ENCODE measurements around the gene TEX29. TPM values are rescaled to one million over a fixed set of nuclear protein-coding genes. Genes with fewer than 3 reads are reported as not detected.

TEX29 gene
- total RNA-seq = under 1 TPM in 1 of 3 donors, not detected in 2; 0.64 TPM

- intact Hi-C loops (cut with DNase I; ENCODE audit: low total_unique reads) = no loop called here
- no peaks in the 10 kb centered on the region for H3K36me3 ChIP-seq
- H3K4me1 ChIP-seq = no peaks in the 10 kb centered on the region
- no peaks in the 10 kb centered on the region for H3K27me3 ChIP-seq
- DNase-seq (ENCODE audit: low spot score in 2 of 2) = no peak
- no peak within 1 kb of the TSS for H3K27ac ChIP-seq
- no peaks in the 10 kb centered on the region for H3K9me3 ChIP-seq
- H3K4me3 ChIP-seq = no peak within 1 kb of the TSS
- TF ChIP-seq POLR2A (IDR thresholded peaks at IDR 0.05) (no peak), CTCF (IDR thresholded peaks at IDR 0.05) (no peak), POLR2AphosphoS5 (IDR thresholded peaks at IDR 0.05) (no peak)
Measured at GRCh38 chr13:111319998-111320911, at the start of gene TEX29. Gene TEX29 (plus strand): TSS chr13:111320642. CDS start chr13:111320891, 249 bp downstream.

- no peak for DNase-seq (ENCODE audit: low spot score in 2 of 2)
- TF ChIP-seq POLR2A (IDR thresholded peaks at IDR 0.05) = no peak
- Histone ChIP-seq H3K27ac (peak overlapping the region in 1 of 2 donors; percentile 21), H3K36me3 (peaks cover 6% of the 10 kb centered on the region), H3K4me1 (no peaks in the 10 kb centered on the region), H3K9me3 (no peaks in the 10 kb centered on the region), H3K27me3 (no peaks in the 10 kb centered on the region), H3K4me3 (no peak overlapping the region)
- intact Hi-C loops (cut with DNase I; ENCODE audit: low total_unique reads) = no loop called here
Measured at GRCh38 chr13:111270765-111271698, 49.4 kb upstream of the TEX29 start.

- no peak for DNase-seq (ENCODE audit: low spot score in 2 of 2)
- intact Hi-C loops (cut with DNase I; ENCODE audit: low total_unique reads) = no loop called here
- no peaks in the 10 kb centered on the region for H3K27me3 ChIP-seq
- H3K36me3 ChIP-seq = peaks cover 6% of the 10 kb centered on the region
- TF ChIP-seq POLR2AphosphoS5 (IDR thresholded peaks at IDR 0.05) = no peak
- TF ChIP-seq POLR2A (IDR thresholded peaks at IDR 0.05) = no peak
- no peak for TF ChIP-seq CTCF (IDR thresholded peaks at IDR 0.05)
- no peak overlapping the region for H3K4me3 ChIP-seq
- no peaks in the 10 kb centered on the region for H3K4me1 ChIP-seq
- H3K9me3 ChIP-seq = no peaks in the 10 kb centered on the region
- no peak overlapping the region for H3K27ac ChIP-seq
Measured at GRCh38 chr13:111272117-111272516, 48.3 kb upstream of the TEX29 start.

GRCh38 chr13:111275382-111275781, 45.1 kb upstream of the TEX29 start:
- Histone ChIP-seq H3K36me3 (peaks cover 6% of the 10 kb centered on the region), H3K4me1 (no peaks in the 10 kb centered on the region), H3K27ac (no peak overlapping the region), H3K9me3 (no peaks in the 10 kb centered on the region), H3K27me3 (no peaks in the 10 kb centered on the region), H3K4me3 (no peak overlapping the region)
- no peak for TF ChIP-seq CTCF (IDR thresholded peaks at IDR 0.05)
- TF ChIP-seq POLR2A (IDR thresholded peaks at IDR 0.05) = no peak
- TF ChIP-seq POLR2AphosphoS5 (IDR thresholded peaks at IDR 0.05) = no peak
- no peak for DNase-seq (ENCODE audit: low spot score in 2 of 2)
- intact Hi-C loops (cut with DNase I; ENCODE audit: low total_unique reads) = no loop called here

GRCh38 chr13:111275995-111276618, 44.3 kb upstream of the TEX29 start:
- no peak for DNase-seq (ENCODE audit: low spot score in 2 of 2)
- no peak overlapping the region for H3K27ac ChIP-seq
- intact Hi-C loops (cut with DNase I; ENCODE audit: low total_unique reads) = no loop called here
- no peaks in the 10 kb centered on the region for H3K9me3 ChIP-seq
- H3K36me3 ChIP-seq = peaks cover 6% of the 10 kb centered on the region
- no peak for TF ChIP-seq POLR2A (IDR thresholded peaks at IDR 0.05)
- TF ChIP-seq POLR2AphosphoS5 (IDR thresholded peaks at IDR 0.05) = no peak
- TF ChIP-seq CTCF (IDR thresholded peaks at IDR 0.05) = no peak
- H3K4me3 ChIP-seq = no peak overlapping the region
- no peaks in the 10 kb centered on the region for H3K4me1 ChIP-seq
- H3K27me3 ChIP-seq = no peaks in the 10 kb centered on the region
